Stimulated activated CD8-positive, alpha-beta memory T cell treated with anti-CD3 and anti-CD28 coated beads, Interleukin-4, amount 100 ng/mL, for 4 hours (primary cell): ENCODE data around the gene VPS41.

Experiments
- DNase-seq, 2 donors: peaks; one replicate each; pipeline ENCODE4 v3.0.0-alpha.2; 2020; ENCODE audit warnings: low read depth in 2 of 2, low spot score in 1 of 2

The VPS41 gene

DNA sequence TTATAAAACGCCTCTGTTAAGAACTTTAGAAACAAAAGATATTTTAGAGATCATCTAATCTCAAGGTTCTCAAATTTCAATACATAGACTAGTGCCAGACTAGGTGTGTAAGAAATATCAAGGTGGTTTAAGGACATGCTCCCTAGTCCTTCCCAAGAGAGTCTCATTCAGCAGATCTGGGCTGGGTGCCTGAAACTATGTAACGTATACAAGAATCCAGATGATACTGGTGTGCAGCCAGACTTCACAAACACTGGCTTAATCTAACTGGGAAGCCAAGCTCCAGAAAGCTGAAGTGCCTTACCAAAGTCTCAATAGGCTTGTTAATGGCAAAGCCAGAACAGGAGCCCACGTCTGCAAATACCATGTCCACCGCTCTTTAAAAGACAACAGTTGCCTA, 172.9 kb downstream of the VPS41 start:
- no peak for DNase-seq

DNA sequence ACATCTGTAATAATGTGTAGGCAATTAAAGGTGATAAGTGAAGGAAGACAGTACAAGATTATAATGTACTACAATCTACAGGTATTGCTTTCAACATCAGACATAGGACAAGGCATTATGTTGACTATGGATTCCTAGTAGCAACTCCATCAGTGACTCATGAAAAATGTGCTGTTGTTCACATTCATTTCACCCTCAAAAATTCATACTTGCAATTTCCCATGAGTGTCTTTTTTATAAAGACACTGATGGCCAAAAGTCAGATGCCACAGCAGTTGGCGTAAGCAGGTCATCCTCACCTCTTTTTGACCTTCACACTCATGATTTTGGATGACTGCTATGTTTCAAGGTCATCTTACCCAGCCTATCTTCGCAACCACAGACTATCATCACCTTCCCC, 177.8 kb downstream of the VPS41 start:
- no peak for DNase-seq

- DNase-seq, result no peak
Measured at GRCh38 chr7:38728145-38728544, 180.8 kb downstream of the VPS41 start.

- no peak for DNase-seq
Measured at GRCh38 chr7:38727184-38727940, 181.6 kb downstream of the VPS41 start.

DNA sequence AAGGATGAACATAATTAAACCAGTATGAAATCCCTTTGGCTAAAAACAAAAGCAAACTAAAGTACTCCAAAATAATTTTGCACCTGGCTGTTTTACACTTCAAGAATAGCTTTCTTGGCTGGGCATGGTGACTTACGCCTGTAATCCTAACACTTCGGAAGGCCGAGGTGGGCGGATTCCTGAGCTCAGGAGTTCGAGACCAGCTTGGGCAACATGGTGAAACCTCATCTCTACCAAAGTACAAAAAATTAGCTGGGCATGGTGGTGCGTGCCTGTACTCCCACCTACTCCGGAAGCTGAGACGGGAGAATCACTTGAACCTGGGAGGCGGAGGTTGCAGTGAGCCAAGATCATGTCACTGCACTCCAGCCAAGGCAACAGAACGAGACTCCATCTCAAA, 185.7 kb downstream of the VPS41 start:
- no peak for DNase-seq

GRCh38 chr7:38716397-38716796, 192.6 kb downstream of the VPS41 start:
- no peak for DNase-seq

GRCh38 chr7:38709123-38709522, 199.9 kb downstream of the VPS41 start:
- DNase-seq, result no peak

GRCh38 chr7:38704751-38705150, 204.2 kb downstream of the VPS41 start:
- DNase-seq, result no peak

DNA sequence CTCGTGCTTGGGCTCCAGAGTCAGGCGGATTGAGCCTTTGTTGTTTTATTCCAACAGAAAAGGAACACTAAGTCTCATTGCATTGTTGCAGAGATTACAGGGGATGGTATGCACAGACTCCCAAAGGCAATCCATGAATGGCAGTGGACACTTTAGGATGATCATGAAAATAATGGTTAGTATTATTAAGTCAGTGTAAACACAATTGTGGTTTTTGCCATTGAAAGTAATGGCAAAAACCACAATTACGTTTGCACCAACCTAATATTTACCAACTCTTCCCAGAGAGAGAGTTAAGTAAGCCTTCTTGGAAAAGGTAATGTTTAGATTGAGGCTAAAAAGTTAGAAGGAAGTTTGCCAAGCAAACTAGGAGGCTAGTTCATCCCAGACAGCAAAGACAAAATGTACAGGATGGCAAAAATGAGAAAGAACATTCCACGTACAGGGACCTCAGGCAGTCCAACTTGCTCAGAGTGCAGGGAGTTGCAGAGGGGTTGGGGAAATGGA, 204.9 kb downstream of the VPS41 start:
- no peak for DNase-seq

- no peak for DNase-seq
Measured at GRCh38 chr7:38703093-38703492, 205.9 kb downstream of the VPS41 start.

DNA sequence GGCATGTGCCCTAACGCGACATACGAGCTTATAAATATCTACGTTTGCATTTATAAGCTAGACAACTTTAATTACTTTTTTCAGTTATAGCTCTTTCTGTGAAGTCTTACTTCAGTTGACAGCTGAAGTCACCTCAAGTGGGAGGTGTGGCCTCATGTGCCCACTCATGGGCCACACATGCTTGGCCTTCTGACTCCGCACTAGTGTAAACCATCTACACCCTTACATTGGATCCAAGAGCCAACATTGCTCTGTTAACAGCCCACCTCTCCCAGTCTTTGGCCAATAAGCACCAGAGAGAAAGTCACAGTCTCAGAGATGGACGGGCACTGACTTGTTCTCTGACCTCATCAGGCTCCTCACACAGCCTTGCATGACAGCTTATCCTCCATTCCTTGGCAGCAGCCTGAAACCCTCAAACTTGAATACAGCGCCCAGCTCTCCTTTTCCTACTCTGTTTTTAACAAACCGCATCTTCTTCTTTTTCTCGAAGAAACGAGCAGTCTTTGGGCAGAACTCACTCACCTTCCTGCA, 206.9 kb downstream of the VPS41 start:
- DNase-seq, result no peak

DNA sequence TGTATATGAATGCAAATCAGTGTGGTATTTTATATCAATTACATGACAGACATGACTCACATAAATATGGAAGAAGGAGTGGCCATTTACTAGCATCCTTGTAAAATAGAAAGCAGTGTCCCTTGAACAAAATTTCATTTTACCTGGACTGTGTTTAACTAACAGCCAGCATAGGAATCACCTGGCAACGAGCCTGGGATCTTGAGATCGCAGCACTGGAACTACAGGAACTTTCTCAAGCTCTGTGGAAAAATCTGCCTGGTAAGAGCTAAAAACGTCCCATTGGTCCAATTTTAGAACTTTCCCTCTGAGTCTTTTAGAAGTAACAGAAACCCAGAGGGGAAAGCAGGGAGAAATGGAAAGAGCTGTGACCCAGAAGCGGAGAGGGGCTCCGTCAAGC, 208.9 kb downstream of the VPS41 start:
- DNase-seq, result no peak

GRCh38 chr7:38699471-38699870, 209.5 kb downstream of the VPS41 start:
- no peak for DNase-seq

DNA sequence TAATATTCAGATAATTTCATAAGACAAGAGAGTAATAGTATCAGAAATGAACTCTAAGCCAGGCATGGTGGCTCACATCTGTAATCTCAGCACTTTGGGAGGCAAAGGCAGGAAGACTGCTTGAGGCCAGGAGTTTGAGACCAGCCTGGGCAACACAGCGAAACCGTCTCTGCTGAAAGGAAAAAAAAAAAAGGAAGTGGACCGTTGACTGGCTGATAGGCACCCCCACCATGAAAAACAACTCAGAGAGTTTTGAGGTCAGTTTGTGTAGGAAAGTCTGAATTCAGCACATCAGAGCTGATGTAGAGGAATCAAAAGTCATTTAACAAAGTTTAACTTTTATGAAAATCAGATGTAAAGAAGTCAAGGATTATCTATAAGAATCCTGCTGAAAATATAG, 214.7 kb downstream of the VPS41 start:
- no peak for DNase-seq

DNA sequence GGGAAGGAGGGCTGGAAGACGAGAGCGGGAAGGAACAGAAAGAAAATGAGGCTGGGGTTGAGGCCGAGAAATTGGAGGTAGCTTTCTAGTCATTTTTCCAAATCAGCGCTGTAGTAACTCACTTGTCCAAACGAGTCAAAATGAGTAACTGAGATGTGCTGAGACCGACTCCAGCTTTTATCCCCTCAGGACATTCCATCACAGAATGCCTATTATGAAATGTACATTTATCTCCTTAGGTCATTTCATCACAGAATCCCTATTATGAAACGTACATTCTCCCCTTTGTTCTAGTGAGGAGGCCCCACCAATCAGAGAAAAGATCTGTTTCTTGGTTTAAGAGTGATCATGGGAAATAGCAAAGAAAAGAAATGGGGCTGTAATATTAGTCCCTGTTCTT, 222.1 kb downstream of the VPS41 start:
- no peak for DNase-seq

DNA sequence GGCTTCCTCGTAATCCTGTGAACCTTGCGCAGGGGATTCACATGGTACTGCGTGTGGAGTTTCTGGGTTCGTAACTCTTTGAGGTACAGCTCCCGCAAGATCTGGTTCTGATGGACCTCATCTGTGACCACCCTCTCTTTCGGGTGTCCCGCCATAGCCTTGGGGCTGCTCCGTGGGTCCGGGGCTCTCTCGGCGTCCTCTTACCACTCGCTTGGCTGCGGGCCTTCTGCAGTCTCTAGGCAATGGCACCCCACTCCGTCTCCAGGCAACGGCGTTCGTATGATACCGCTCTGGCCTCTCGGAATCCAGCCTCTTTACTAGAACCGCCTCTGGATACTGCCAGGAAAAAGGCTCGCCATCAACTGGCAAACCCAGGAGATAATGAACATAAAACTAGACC, 223.1 kb downstream of the VPS41 start:
- DNase-seq, result no peak

GRCh38 chr7:38682606-38683005, 226.4 kb downstream of the VPS41 start:
- DNase-seq, result no peak

GRCh38 chr7:38681882-38682281, 227.1 kb downstream of the VPS41 start:
- DNase-seq, result no peak

- no peak for DNase-seq
Measured at GRCh38 chr7:38679419-38679818, 229.6 kb downstream of the VPS41 start.

DNA sequence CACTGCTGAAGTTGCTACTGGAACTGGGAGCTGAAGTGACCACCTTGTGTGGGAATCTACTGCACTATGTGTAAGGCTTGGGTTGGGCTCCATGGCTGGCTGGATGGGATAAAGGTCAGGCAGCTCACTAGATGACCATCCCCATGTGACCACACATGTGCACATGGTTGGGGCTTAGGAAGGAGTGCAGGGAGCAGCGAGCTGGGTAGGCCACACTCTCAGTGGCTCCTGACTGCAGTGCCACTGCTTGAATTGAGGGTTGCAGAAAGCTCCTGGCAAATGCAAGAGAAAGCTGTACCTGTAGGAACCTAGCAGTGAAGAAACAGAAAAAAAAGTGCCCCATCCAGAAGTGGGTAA, 230.3 kb downstream of the VPS41 start:
- DNase-seq, result no peak

GRCh38 chr7:38677981-38678697, 230.9 kb downstream of the VPS41 start:
- no peak for DNase-seq

- DNase-seq, result no peak
Measured at GRCh38 chr7:38675494-38676106, 233.4 kb downstream of the VPS41 start.
